GM13976 (cell line): ENCODE data around the gene UXS1.

Source experiments
- DNase-seq: peaks from one replicate; pipeline ENCODE4 v3.0.0; 2012; ENCODE audit warnings: low spot score
- CTCF ChIP-seq: IDR thresholded peaks from 2 replicates; pipeline ENCODE4 v1.5.1; 2012; ENCODE audit warnings: borderline replicate concordance, mild to moderate bottlenecking; ENCODE audit not compliant: insufficient read depth; ENCODE audit errors: extremely low read depth, missing control alignments, control extremely low read depth
- in situ Hi-C: fragments of 300-500 bp; cut with MboI; formaldehyde crosslinking; loops from one replicate; pipeline ENCODE4 v1.12.0; 2022; ENCODE audit warnings: low sequenced_read_pairs, mixed read lengths, inconsistent platforms; ENCODE audit not compliant: unreplicated experiment

UXS1 gene

GRCh38 chr2:106124905-106125549 is 69.1 kb downstream of the UXS1 start:
- no peak for TF ChIP-seq CTCF
- in situ Hi-C loops: loop anchor here (25.0 kb wide), 1 partner anchor 412 kb away; no protein-coding TSS in a partner anchor
- DNase-seq: no peak

- no peak for TF ChIP-seq CTCF
- DNase-seq: no peak
- in situ Hi-C loops: loop anchor here (25.0 kb wide), 1 partner anchor 413 kb away; no protein-coding TSS in a partner anchor
Observed at GRCh38 chr2:106124106-106124756, 69.9 kb downstream of the UXS1 start.

- no peak for DNase-seq
- no peak for TF ChIP-seq CTCF
- in situ Hi-C loops: loop anchor here (25.0 kb wide), 1 partner anchor 415 kb away; no protein-coding TSS in a partner anchor
Observed at GRCh38 chr2:106122157-106122556, 71.9 kb downstream of the UXS1 start.

GRCh38 chr2:106120432-106120831 is 73.7 kb downstream of the UXS1 start:
- no peak for DNase-seq
- TF ChIP-seq CTCF: no peak
- in situ Hi-C loops: loop anchor here (25.0 kb wide), 1 partner anchor 417 kb away; no protein-coding TSS in a partner anchor

GRCh38 chr2:106119074-106119473 is 75.0 kb downstream of the UXS1 start:
- in situ Hi-C loops: loop anchor here (25.0 kb wide), 1 partner anchor 418 kb away; no protein-coding TSS in a partner anchor
- no peak for TF ChIP-seq CTCF

GRCh38 chr2:106117882-106118684 is 76.0 kb downstream of the UXS1 start:
- in situ Hi-C loops: loop anchor here (25.0 kb wide), 1 partner anchor 419 kb away; no protein-coding TSS in a partner anchor
- no peak for TF ChIP-seq CTCF
- DNase-seq: no peak

More at GRCh38 chr2:106119074-106119473, 75.0 kb downstream of the UXS1 start:
- DNase-seq: no peak
